Type B pancreatic cell (in vitro differentiated cells): ENCODE results near the gene PRAC2. TPM values are rescaled to one million over a fixed set of nuclear protein-coding genes. Genes with fewer than 3 reads are reported as not detected.

Experiments used
- DNase-seq: peaks from one replicate; pipeline ENCODE4 v3.0.0; 2021; ENCODE audit warnings: mixed read lengths; ENCODE audit not compliant: unreplicated experiment; ENCODE audit errors: extremely low spot score
- H3K27ac Mint-ChIP-seq: 2 replicates; pipeline ENCODE4 v1.8.0; 2021; ENCODE audit warnings: mild to moderate bottlenecking, mixed read lengths
- H3K27me3 Mint-ChIP-seq: 2 replicates; pipeline ENCODE4 v1.8.0; 2021; ENCODE audit warnings: mixed read lengths
- H3K36me3 Mint-ChIP-seq: 2 replicates; pipeline ENCODE4 v1.8.0; 2021; ENCODE audit warnings: mixed read lengths
- H3K4me1 Mint-ChIP-seq: one replicate; pipeline ENCODE4 v1.8.0; 2021; ENCODE audit warnings: mixed read lengths; ENCODE audit not compliant: unreplicated experiment
- H3K4me3 Mint-ChIP-seq: 2 replicates; pipeline ENCODE4 v1.8.0; 2021; ENCODE audit warnings: mild to moderate bottlenecking, mixed read lengths
- H3K9me3 Mint-ChIP-seq: 2 replicates; pipeline ENCODE4 v1.8.0; 2021; ENCODE audit warnings: mixed read lengths
- total RNA-seq: library from RNA; stranded (reverse); gene quantifications from 2 replicates; pipeline ENCODE4 v1.2.1, GENCODE V29; 2021; ENCODE audit warnings: low replicate concordance
- TF ChIP-seq, protein P1 (sequence below): fragments of 200-600 bp; sonication (generic); conservative IDR thresholded peaks from 2 replicates; pipeline ENCODE4 v1.5.0; 2021; ENCODE audit warnings: antibody characterized with exemption, mild to moderate bottlenecking

The PRAC2 gene
- total RNA-seq, 1 donor from 2014 or later = not detected

DNA sequence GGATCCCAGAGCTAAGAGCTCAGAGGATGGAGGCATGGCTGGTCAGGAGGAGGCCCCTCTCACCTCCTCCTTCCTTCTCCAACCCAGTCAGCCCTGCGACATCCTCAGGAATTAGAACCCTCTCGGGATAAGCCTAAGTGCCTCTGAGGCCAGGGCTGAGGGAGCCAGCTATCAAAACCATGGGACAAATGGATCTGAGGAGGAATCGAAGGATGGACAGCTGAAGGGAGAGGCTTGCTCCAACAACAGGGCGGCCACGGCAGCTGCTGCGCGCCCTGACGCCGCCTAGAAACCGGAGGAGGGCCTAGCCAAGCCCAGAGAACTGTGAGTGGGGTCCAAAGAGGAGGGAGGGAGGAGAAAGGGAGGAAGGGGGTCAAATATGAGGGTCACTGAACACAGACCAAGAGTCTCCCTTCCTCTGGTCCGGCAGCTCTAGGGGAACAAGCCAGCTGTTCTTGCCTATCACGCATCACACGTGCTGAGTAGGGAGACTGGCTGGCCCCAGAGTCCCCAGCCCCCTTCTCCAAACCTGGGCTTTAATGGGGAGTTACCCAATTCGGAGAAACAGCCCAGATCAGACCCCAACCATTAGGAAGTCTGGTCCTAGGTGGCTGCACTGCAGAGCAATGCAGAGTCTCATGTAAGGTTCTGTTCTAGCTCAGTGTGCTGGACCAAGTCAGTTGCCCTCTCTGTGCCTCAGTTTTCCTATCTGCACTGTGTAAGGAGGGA, 11.5 kb downstream of the PRAC2 start:
- DNase-seq = no peak
- peaks cover 98% of the 10 kb centered on the region for H3K27me3 Mint-ChIP-seq
- peaks cover 2% of the 10 kb centered on the region for H3K4me1 Mint-ChIP-seq
- H3K4me3 Mint-ChIP-seq = no peak overlapping the region
- no peak overlapping the region for H3K27ac Mint-ChIP-seq
- H3K36me3 Mint-ChIP-seq = no peaks in the 10 kb centered on the region
- no peaks in the 10 kb centered on the region for H3K9me3 Mint-ChIP-seq
- TF ChIP-seq, protein P1, sequence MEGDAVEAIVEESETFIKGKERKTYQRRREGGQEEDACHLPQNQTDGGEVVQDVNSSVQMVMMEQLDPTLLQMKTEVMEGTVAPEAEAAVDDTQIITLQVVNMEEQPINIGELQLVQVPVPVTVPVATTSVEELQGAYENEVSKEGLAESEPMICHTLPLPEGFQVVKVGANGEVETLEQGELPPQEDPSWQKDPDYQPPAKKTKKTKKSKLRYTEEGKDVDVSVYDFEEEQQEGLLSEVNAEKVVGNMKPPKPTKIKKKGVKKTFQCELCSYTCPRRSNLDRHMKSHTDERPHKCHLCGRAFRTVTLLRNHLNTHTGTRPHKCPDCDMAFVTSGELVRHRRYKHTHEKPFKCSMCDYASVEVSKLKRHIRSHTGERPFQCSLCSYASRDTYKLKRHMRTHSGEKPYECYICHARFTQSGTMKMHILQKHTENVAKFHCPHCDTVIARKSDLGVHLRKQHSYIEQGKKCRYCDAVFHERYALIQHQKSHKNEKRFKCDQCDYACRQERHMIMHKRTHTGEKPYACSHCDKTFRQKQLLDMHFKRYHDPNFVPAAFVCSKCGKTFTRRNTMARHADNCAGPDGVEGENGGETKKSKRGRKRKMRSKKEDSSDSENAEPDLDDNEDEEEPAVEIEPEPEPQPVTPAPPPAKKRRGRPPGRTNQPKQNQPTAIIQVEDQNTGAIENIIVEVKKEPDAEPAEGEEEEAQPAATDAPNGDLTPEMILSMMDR = no peak

DNA sequence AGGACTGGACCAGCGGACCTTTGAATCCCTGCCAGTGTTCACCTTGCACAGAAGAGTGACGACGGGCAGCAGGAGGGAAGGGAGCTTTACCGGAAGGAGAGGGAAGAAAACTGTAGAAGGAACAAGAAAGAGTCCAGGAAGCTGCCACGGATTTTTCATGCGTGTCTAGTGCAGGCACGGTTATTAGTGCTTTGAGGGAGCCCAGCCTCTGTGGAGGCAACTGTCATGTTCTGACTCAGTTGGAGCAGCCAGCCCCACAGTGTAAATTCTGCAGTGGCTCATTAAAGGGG, 12.0 kb downstream of the PRAC2 start:
- Mint-ChIP-seq H3K36me3 (no peaks in the 10 kb centered on the region), H3K4me1 (no peaks in the 10 kb centered on the region), H3K27ac (no peak overlapping the region), H3K9me3 (no peaks in the 10 kb centered on the region), H3K4me3 (no peak overlapping the region), H3K27me3 (peaks cover 98% of the 10 kb centered on the region)
- no peak for DNase-seq
- TF ChIP-seq, protein P1 = no peak

DNA sequence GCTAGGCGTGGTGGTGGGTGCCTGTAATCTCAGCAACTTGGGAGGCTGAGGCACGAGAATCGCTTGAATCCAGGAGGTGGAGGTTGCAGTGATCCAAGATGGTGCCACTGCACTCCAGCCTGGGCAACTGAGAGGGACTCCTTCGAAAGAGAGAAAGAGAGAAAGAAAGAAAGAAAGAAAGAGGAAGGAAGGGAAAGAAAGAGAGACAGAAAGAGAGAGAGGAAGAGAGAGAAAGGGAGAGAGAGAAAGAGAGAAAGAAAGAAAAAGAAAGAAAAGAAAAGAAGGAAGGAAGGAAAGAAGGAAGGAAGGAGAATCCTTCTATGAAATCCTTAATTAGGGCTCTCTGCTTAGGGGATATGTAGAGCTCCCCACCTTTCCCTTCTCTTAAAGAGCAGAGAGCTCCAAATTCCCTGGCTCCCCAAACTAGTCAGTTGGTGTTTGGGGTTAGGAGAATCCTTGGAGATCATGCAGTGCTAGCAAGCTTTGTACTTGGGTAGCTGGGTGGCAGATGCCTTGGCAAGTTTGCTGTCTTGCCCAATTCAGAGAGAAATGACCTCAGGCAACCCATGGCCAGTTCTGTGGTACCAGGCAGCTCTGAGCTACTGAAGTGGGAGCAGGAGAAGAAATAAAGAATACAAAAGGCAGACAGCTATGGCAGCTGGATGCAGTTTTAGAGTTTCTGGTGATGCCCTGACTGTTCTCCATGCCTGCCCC, 14.5 kb downstream of the PRAC2 start:
- Mint-ChIP-seq H3K27me3 (peaks cover 97% of the 10 kb centered on the region), H3K27ac (no peak overlapping the region), H3K36me3 (no peaks in the 10 kb centered on the region), H3K4me1 (no peaks in the 10 kb centered on the region), H3K9me3 (no peaks in the 10 kb centered on the region), H3K4me3 (no peak overlapping the region)
- TF ChIP-seq, protein P1 = no peak
- no peak for DNase-seq

DNA sequence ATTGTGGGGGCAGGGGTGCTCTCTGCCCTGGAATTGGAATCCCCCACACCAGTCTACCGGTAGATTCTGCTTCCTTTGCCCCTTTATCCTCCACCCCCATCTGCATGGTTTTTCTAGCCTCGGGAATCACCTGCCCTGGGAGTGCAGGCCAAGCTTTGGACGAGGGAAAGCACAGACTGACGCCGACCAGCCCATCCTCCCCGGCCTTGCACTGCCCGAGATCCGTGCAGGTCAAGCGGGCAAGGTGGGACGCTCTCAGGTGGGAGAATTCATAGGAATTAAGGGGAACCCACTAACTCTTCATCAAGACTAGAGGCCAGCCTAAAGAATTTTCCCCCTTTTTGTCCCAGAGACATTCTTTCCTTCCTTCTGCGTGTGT, 15.4 kb downstream of the PRAC2 start:
- Mint-ChIP-seq H3K27me3 (peaks cover 99% of the 10 kb centered on the region), H3K36me3 (no peaks in the 10 kb centered on the region), H3K27ac (no peak overlapping the region), H3K9me3 (no peaks in the 10 kb centered on the region), H3K4me1 (no peaks in the 10 kb centered on the region), H3K4me3 (no peak overlapping the region)
- no peak for DNase-seq
- TF ChIP-seq, protein P1 = no peak

DNA sequence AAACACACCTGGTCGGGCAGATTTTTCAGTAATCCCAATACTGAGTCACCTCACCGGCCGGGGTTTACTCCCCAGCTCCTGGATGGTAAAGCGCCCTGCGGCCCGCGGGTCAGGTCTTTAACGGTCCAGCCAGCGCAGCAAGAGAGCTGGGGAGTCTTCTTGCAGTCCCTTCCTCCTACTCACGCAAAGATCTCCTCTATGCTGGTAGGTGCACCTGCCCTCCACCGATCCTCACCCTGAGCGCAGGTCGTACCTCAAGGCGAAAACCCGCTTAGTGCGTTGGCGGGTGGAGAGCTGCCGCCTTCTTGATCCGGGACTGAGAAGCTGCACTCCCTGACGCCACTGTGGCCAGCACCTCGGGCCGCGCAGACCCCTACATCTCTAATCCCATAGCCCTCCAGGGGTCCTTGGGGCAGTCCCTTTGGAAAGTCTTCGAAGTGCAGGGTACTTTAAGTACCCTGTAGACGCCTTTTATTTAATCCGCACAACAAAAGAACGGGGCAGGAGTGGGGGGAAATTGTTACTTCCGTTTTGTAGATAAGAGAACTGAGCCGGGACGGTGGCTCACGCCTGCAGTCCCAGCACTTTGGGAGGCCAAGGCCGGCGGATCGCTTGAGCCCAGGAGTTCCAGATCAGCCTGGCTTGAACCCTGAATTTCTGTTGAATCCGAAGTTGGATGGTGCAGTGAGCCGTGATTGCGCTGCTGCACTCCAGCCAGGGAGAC, 16.0 kb downstream of the PRAC2 start:
- Mint-ChIP-seq H3K27ac (no peak overlapping the region), H3K36me3 (no peaks in the 10 kb centered on the region), H3K9me3 (no peaks in the 10 kb centered on the region), H3K27me3 (peaks cover 99% of the 10 kb centered on the region), H3K4me1 (no peaks in the 10 kb centered on the region), H3K4me3 (no peak overlapping the region)
- TF ChIP-seq, protein P1 = no peak
- no peak for DNase-seq
